Brain pericyte (primary cell): ENCODE measurements around the gene SLC6A18.

Experiments used
- DNase-seq: peaks from one replicate; pipeline ENCODE4 v3.0.0-alpha.2; 2012; ENCODE audit warnings: low read depth, low spot score

Gene SLC6A18

GRCh38 chr5:1231354-1231905 is 6.2 kb downstream of the SLC6A18 start:
- DNase-seq: no peak

GRCh38 chr5:1232780-1233179 is 7.6 kb downstream of the SLC6A18 start:
- no peak for DNase-seq

- no peak for DNase-seq
Measured at GRCh38 chr5:1235379-1235778, 10.2 kb downstream of the SLC6A18 start.

GRCh38 chr5:1235838-1236237 is 10.7 kb downstream of the SLC6A18 start:
- DNase-seq: no peak

GRCh38 chr5:1239505-1240251 is 14.5 kb downstream of the SLC6A18 start:
- DNase-seq: no peak

- DNase-seq: no peak
Measured at GRCh38 chr5:1240496-1241260, 15.5 kb downstream of the SLC6A18 start.

- no peak for DNase-seq
Measured at GRCh38 chr5:1241509-1242080, 16.4 kb downstream of the SLC6A18 start.

GRCh38 chr5:1242733-1243486 is 17.7 kb downstream of the SLC6A18 start:
- no peak for DNase-seq

GRCh38 chr5:1243487-1244130 is 18.4 kb downstream of the SLC6A18 start:
- DNase-seq: no peak

- no peak for DNase-seq
Measured at GRCh38 chr5:1244255-1244654, 19.1 kb downstream of the SLC6A18 start.

- no peak for DNase-seq
Measured at GRCh38 chr5:1244976-1245375, 19.8 kb downstream of the SLC6A18 start.

- no peak for DNase-seq
Measured at GRCh38 chr5:1245905-1246576, 20.9 kb downstream of the SLC6A18 start.

- DNase-seq: no peak
Measured at GRCh38 chr5:1246711-1247431, 21.7 kb downstream of the SLC6A18 start.

GRCh38 chr5:1247811-1248210 is 22.6 kb downstream of the SLC6A18 start:
- no peak for DNase-seq

GRCh38 chr5:1249366-1250280 is 24.4 kb downstream of the SLC6A18 start:
- no peak for DNase-seq

GRCh38 chr5:1251678-1252580 is 26.7 kb downstream of the SLC6A18 start:
- no peak for DNase-seq

- no peak for DNase-seq
Measured at GRCh38 chr5:1252681-1253080, 27.5 kb downstream of the SLC6A18 start.
